Activated T-helper 1 cell treated with anti-CD3 and anti-CD28 coated beads, Interleukin-12 subunit alpha, Interleukin-12 subunit beta, Interleukin-2, Interleukin-4 antibody, amounts not matched to agents 30 ng/mL and 10 ng/mL and 1 ng/mL, durations not matched to agents 14 hours and 24 hours and 36 hours (primary cell): ENCODE data around the gene ZNF587. TPM values are rescaled to one million over a fixed set of nuclear protein-coding genes. Genes with fewer than 3 reads are reported as not detected.
"Not testable (repeated sequence)": the region's sequence is repeated elsewhere in the genome, so short reads cannot be mapped to it uniquely, and the experiment has no call there.

Experiments
- DNase-seq: peaks from one replicate; pipeline ENCODE4 v3.0.0; 2021; ENCODE audit warnings: low spot score
- H3K27ac Mint-ChIP-seq: one replicate; pipeline ENCODE4 v1.8.0; 2021; ENCODE audit warnings: mild to moderate bottlenecking, mixed read lengths
- H3K27me3 Mint-ChIP-seq: one replicate; pipeline ENCODE4 v1.8.0; 2022; ENCODE audit warnings: mild to moderate bottlenecking, moderate library complexity, mixed read lengths; ENCODE audit not compliant: insufficient read depth
- H3K36me3 Mint-ChIP-seq: one replicate; pipeline ENCODE4 v1.8.0; 2021; ENCODE audit warnings: low read depth, mixed read lengths
- H3K4me1 Mint-ChIP-seq: one replicate; pipeline ENCODE4 v1.8.0; 2021; ENCODE audit warnings: low read depth, mixed read lengths
- H3K4me3 Mint-ChIP-seq: one replicate; pipeline ENCODE4 v1.8.0; 2021; ENCODE audit warnings: mild to moderate bottlenecking, moderate library complexity, mixed read lengths
- H3K9me3 Mint-ChIP-seq: one replicate; pipeline ENCODE4 v1.8.0; 2021; ENCODE audit warnings: mixed read lengths
- intact Hi-C: fragments of 100-400 bp; cut with micrococcal nuclease; formaldehyde crosslinking; loops from one replicate; pipeline ENCODE4 v1.15.1; 2024
- total RNA-seq: library from RNA; stranded (reverse); gene quantifications from 2 replicates; pipeline ENCODE4 v1.2.3, GENCODE V29; 2022

ZNF587 gene
- total RNA-seq, 1 donor from 2014 or later, result 29.6 TPM

GRCh38 chr19:57815247-57816075 is 34.2 kb upstream of the ZNF587 start:
- Mint-ChIP-seq H3K27me3 (no peaks in the 10 kb centered on the region), H3K27ac (peak overlapping the region; percentile 95), H3K36me3 (peaks cover 22% of the 10 kb centered on the region), H3K4me3 (peak overlapping the region; percentile 97), H3K4me1 (peaks cover 44% of the 10 kb centered on the region), H3K9me3 (no peaks in the 10 kb centered on the region)
- DNase-seq, result no peak
- intact Hi-C loops, result loop anchor here (2.0 to 10.0 kb wide), 4 partner anchors 509 to 1501 kb away; partner anchors contain the start of genes RPS5, ZNF584, ZNF837 and ZSCAN22

- Mint-ChIP-seq H3K4me3 (no peak overlapping the region), H3K27ac (no peak overlapping the region), H3K27me3 (no peaks in the 10 kb centered on the region), H3K36me3 (peaks cover 23% of the 10 kb centered on the region), H3K9me3 (no peaks in the 10 kb centered on the region), H3K4me1 (peaks cover 51% of the 10 kb centered on the region)
- DNase-seq, result no peak
- intact Hi-C loops, result loop anchor here (10.0 kb wide), 3 partner anchors 508 to 1502 kb away; partner anchors contain the start of genes RPS5, ZNF837, ZSCAN22 and ZSCAN5A
These were observed 33.0 kb upstream of the ZNF587 start for GRCh38 chr19:57816652-57817051.

DNA sequence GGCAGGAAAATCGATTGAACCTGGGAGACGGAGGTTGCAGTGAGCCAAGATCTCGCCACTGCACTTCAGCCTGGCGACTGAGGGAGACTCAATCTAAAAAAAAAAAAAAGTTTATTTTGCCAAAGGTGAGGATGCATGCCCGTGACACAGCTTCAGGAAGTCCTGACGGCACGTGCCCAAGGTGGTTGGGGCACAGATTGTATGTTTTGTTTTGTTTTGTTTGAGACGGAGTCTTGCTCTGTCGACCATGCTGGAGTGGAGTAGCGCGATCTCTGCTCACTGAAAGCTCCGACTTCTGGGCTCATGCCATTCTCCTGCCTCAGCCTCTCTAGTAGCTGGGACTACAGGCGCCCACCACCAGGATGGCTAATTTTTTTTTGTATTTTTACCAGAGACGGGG is 31.7 kb upstream of the ZNF587 start:
- H3K9me3 Mint-ChIP-seq, result no peaks in the 10 kb centered on the region
- H3K4me3 Mint-ChIP-seq, result no peak overlapping the region
- peaks cover 47% of the 10 kb centered on the region for H3K4me1 Mint-ChIP-seq
- intact Hi-C loops, result loop anchor here (2.0 to 10.0 kb wide), 5 partner anchors 99 to 1503 kb away; partner anchors contain the start of genes RPS5, ZNF416, ZNF417 and ZNF837
- no peaks in the 10 kb centered on the region for H3K27me3 Mint-ChIP-seq
- DNase-seq, result no peak
- H3K27ac Mint-ChIP-seq, result no peak overlapping the region
- peaks cover 27% of the 10 kb centered on the region for H3K36me3 Mint-ChIP-seq

DNA sequence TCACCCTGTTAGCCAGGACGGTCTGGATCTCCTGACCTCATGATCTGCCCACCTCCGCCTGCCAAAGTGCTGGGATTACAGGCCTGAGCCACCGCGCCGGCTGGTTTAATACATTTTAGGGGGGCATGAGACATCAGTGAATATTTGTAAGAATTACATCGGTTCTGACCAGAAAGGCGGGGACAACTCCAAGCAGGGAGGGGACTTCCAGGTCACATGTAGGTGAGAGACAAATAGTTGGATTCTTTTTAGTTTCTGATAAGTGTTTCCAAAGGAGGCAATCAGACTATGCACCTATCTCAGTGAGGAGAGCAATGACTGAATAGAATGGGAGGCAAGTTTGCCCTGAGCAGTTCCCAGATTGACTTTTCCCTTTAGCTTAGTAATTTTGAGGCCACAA is 31.3 kb upstream of the ZNF587 start:
- Mint-ChIP-seq H3K4me1 (peaks cover 47% of the 10 kb centered on the region), H3K27ac (peak overlapping the region; percentile 74), H3K36me3 (peaks cover 28% of the 10 kb centered on the region), H3K4me3 (peak overlapping the region; percentile 99), H3K9me3 (no peaks in the 10 kb centered on the region), H3K27me3 (no peaks in the 10 kb centered on the region)
- intact Hi-C loops, result loop anchor here (2.0 to 10.0 kb wide), 5 partner anchors 98 to 1504 kb away; partner anchors contain the start of genes RPS5, ZNF416, ZNF417 and ZNF837
- DNase-seq, result no peak

DNA sequence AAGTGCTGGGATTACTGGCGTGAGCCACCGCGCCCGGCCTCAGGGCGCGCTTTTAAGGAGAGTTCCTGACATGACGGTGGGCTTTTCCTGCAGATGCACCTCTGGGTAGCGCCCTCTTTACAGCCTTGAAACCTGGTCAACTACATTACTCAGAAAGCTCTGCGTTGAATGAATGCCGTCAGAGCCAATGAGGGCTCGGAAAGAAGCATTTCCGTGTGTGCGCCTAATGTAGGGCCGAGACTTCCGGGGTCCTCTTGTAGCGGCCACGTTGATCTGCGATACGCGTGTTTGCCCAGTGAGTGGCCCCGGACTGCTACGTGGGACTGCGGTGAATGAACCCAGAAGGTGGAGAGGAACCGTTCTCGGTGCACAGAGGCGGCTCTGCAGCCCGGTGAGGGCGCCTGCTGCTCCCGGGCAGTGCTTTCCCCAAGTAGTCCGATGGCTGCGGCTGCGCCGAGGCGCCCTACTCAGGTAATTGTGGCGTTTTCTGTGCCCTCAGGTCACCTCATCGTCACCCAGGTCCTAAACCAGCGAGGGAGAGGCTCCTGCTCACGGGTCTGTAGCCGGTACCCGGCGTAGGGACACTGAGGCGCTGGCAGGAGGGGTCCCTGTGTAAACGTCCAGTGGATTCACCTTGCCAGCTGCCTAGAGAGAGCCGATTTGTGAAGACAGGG is 30.0 kb upstream of the ZNF587 start:
- H3K36me3 Mint-ChIP-seq, result peaks cover 31% of the 10 kb centered on the region
- intact Hi-C loops, result loop anchor here (1.0 to 10.0 kb wide), 11 partner anchors 30 to 1505 kb away; partner anchors contain the start of genes RPS5, ZNF416, ZNF417 and ZNF586
- peaks cover 50% of the 10 kb centered on the region for H3K4me1 Mint-ChIP-seq

GRCh38 chr19:57820599-57820998 is 29.1 kb upstream of the ZNF587 start:
- intact Hi-C loops, result no loop called here
- peaks cover 32% of the 10 kb centered on the region for H3K36me3 Mint-ChIP-seq
- no peak for DNase-seq
- H3K4me1 Mint-ChIP-seq, result peaks cover 42% of the 10 kb centered on the region
- no peaks in the 10 kb centered on the region for H3K27me3 Mint-ChIP-seq
- no peaks in the 10 kb centered on the region for H3K9me3 Mint-ChIP-seq
- peak overlapping the region; percentile 99 for H3K4me3 Mint-ChIP-seq
- H3K27ac Mint-ChIP-seq, result peak overlapping the region; percentile 98

More for the DNA sequence above, 30.0 kb upstream of the ZNF587 start:
- DNase-seq, result peak; percentile 76
- peak overlapping the region; percentile 98 for H3K27ac Mint-ChIP-seq
- no peaks in the 10 kb centered on the region for H3K9me3 Mint-ChIP-seq
- no peaks in the 10 kb centered on the region for H3K27me3 Mint-ChIP-seq
- H3K4me3 Mint-ChIP-seq, result peak overlapping the region; percentile 99

- H3K27me3 Mint-ChIP-seq, H3K9me3 Mint-ChIP-seq, intact Hi-C loops, DNase-seq: not testable (repeated sequence)
- H3K27ac Mint-ChIP-seq, result peak overlapping the region; percentile 9
- peaks cover 42% of the 10 kb centered on the region for H3K4me1 Mint-ChIP-seq
- peak overlapping the region; percentile 99 for H3K4me3 Mint-ChIP-seq
- peaks cover 34% of the 10 kb centered on the region for H3K36me3 Mint-ChIP-seq
These were observed 28.6 kb upstream of the ZNF587 start for GRCh38 chr19:57821095-57821494.

DNA sequence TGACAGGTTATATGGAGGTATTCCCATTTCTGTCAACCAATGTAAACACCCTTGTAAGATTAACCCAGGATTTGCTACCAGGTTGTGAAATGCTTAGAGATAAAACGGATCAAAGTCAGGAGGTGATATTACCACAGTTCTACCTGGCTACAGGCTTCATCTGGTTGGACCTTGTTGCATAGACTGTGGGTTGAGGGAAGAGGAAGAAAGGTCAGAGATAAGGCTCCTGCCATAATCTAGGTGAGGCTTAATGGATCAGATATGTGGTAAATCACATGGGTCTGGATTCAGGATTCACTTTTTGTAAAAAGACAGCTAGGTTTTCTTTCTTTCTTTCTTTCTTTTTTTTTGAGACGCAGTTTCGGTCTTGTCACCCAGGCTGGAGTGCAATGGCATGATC is 28.2 kb upstream of the ZNF587 start:
- H3K9me3 Mint-ChIP-seq, H3K27me3 Mint-ChIP-seq, H3K27ac Mint-ChIP-seq, DNase-seq, intact Hi-C loops, H3K4me3 Mint-ChIP-seq: not testable (repeated sequence)
- H3K4me1 Mint-ChIP-seq, result peaks cover 42% of the 10 kb centered on the region
- H3K36me3 Mint-ChIP-seq, result peaks cover 36% of the 10 kb centered on the region

DNA sequence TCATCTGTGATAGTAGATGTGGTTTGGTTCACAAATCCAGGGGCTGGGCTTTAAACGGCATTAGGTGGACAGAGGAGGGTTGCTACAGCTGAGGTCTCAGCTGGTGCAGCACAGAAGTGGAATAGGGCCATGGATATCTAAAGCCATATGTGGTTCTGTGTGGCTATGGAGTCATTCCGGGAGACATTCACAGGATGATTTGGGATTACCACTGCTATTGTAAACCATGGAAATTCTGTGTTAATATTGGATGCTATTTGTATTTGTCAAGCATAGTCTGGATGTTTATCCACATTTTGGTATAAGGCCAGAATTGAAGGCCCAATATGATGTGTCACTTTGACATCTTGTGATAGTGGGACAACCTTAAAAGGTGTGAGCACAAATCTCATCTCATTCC is 26.5 kb upstream of the ZNF587 start:
- peaks cover 44% of the 10 kb centered on the region for H3K36me3 Mint-ChIP-seq
- H3K27me3 Mint-ChIP-seq, H3K4me3 Mint-ChIP-seq, intact Hi-C loops, DNase-seq, H3K9me3 Mint-ChIP-seq, H3K27ac Mint-ChIP-seq: not testable (repeated sequence)
- peaks cover 42% of the 10 kb centered on the region for H3K4me1 Mint-ChIP-seq

DNA sequence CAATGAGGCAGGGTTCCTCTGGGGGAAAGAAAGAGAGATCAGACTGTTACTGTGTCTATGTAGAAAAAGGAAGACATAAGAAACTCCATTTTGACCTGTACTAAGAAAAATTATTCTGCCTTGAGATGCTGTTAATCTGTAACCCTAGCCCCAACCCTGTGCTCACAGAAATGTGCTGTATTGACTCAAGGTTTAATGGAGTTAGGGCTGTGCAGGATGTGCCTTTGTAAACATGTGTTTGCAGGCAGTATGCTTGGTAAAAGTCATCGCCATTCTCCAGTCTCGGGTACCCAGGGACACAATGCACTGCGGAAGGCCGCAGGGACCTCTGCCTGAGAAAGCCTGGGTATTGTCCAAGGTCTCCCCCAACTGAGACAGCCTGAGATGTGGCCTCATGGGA is 26.1 kb upstream of the ZNF587 start:
- H3K27ac Mint-ChIP-seq, H3K9me3 Mint-ChIP-seq, H3K27me3 Mint-ChIP-seq, intact Hi-C loops, DNase-seq, H3K4me3 Mint-ChIP-seq: not testable (repeated sequence)
- H3K4me1 Mint-ChIP-seq, result peaks cover 38% of the 10 kb centered on the region
- H3K36me3 Mint-ChIP-seq, result peaks cover 45% of the 10 kb centered on the region

GRCh38 chr19:57825511-57825910 is 24.1 kb upstream of the ZNF587 start:
- Mint-ChIP-seq H3K4me1 (peaks cover 29% of the 10 kb centered on the region), H3K9me3 (no peaks in the 10 kb centered on the region), H3K27ac (no peak overlapping the region), H3K27me3 (no peaks in the 10 kb centered on the region), H3K36me3 (peaks cover 51% of the 10 kb centered on the region), H3K4me3 (no peak overlapping the region)
- intact Hi-C loops, result no loop called here
- no peak for DNase-seq

DNA sequence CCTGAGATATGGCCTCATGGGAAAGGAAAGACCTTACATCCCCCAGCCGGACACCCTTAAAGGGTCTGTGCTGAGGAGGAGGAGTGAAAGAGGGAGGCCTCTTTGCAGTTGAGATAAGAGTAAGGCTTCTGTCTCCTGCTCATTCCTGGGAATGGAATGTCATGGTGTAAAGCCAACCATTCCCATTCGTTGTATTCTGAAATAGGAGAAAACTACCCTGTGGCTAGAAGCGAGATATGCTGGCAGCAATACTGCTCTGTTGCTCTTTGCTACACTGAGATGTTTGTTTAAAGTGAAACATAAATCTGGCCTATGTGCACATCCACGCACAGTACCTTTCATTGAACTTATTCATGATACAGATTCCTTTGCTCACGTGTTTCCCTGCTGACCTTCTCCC is 20.3 kb upstream of the ZNF587 start:
- H3K27ac Mint-ChIP-seq, result no peak overlapping the region
- H3K9me3 Mint-ChIP-seq, result no peaks in the 10 kb centered on the region
- no peak for DNase-seq
- no peaks in the 10 kb centered on the region for H3K27me3 Mint-ChIP-seq
- H3K36me3 Mint-ChIP-seq, result peaks cover 44% of the 10 kb centered on the region
- H3K4me1 Mint-ChIP-seq, result peaks cover 4% of the 10 kb centered on the region
- intact Hi-C loops, result no loop called here
- no peak overlapping the region for H3K4me3 Mint-ChIP-seq
